GM19455 (cell line): ENCODE results near the gene GINS2.

Experiments used
- ATAC-seq: cut with Tn5 transposase; IDR thresholded peaks from one replicate; pipeline ENCODE4 v1.9.1; 2021; ENCODE audit not compliant: unreplicated experiment

The GINS2 gene

DNA sequence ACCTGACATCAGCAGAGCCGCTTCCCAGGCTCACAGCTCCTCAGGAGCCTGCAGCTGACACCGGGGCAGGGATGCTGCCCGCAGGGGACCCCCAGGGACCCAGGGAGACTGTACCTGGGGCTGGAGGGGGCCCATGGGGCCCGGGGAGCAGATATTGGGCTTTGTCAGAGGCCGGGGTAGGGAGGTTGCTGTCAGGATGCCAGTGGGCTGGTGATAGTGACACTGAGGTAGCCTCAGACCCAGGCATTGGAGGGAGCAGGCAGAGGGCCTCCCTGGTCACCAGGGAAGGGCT lies 60.5 kb downstream of the GINS2 start:
- ATAC-seq = no peak

DNA sequence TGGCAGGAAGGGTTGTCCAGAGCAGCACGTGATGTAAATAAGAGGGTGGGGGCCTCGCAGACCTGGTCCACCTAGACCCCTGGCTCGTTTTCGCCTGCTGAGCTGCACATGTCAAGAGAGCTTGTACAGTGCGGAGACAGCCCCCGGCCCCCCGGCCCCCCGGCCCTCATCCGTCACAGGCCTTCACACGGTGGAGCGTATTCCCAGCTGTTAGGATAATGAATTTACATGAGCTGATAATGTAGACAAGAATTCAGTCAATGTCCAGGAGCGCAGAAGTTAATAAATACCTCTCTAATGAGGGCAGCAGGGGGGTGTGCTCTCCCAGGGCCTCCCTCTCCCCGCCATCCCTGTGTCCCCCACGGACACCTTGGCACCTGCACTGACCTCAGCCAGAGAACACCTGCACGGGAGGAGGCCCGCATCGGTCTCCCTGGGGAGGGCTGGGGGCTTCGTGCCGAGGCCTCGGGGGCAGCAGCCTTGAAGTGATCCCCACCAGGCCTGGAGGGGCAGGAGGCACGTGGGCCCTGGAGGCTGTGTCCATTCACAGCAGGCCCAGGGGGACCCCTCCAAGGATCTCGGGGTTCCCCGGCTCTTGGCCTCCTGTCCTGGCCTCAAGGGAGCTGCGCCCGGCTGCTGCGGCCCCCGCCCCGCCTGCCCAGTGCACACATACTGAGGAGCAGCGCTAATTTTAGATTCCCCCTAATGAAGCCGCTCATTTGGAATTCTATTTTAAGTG lies 61.1 kb downstream of the GINS2 start:
- ATAC-seq = no peak

DNA sequence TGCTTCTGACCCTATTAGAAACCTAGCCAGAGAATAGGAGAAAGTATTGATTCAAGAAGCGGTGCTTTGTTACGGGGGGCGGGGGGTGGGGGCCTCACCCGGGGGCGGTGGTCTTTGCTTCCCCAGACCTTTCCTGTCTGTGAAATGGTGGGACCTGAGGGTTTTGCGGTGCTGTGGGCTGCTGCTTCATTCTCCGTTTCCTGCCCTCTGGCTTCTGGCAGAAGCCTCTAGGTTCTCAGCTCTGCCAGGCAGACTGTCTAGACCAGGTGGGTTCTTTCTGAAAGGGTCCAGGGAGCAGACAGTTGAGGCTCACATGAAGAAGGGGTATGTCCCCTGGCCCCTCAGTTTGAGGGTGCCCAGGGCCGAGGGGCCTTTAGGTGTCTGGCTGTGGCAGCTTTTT lies 61.7 kb downstream of the GINS2 start:
- no peak for ATAC-seq
